ENCODE data around the gene MARCHF6.

DNA sequence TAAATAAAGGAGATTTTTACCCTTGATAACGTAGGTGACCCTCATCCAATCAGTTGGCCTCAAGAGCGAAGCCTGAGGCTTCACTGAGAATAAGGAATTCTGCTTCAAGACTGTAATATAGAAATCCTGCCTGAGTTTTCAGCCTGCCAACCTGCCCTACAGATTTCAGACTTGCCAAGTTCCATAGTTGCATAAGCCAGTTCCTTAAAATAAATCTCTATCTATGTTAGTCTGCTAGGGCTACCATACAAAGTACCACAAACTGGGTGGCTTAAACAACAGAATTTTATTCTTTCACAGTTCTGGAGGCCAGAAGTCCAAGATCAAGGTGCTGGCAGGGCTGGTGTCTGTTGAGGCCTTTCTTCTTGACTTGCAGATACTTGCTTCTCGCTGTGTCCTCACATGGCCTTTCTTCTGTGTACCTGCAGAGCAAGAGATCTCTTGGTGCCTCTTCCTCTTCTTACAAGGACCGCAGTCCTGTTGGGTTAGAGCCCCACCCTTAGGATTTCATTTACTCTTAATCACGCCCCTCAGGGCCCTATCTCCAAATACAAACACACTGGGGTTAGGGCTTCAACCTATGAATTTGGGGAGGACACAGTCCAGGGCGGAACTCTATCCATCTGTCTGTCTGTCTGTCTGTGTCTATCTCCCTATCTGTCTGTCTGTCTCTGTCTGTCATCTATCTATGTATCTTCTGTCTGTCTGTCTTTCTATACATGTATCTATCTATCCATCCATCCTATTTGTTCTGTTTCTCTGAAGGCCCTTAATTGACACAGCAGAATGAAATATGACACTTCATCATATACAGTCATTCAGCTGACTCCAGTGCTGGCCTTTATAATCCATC, 28.8 kb upstream of the MARCHF6 start:
- TF ChIP-seq POLR2AphosphoS5 (IDR thresholded peaks at IDR 0.05; ENCODE audit: low read depth, low read length): no peak
- TF ChIP-seq RNF2 (IDR thresholded peaks at IDR 0.05; ENCODE audit: borderline replicate concordance, low read depth, low read length, missing control alignments, poor library complexity, severe bottlenecking): no peak
- TF ChIP-seq TEAD4 (IDR thresholded peaks at IDR 0.05; ENCODE audit: low read depth, low read length): no peak
- TF ChIP-seq, protein P1, sequence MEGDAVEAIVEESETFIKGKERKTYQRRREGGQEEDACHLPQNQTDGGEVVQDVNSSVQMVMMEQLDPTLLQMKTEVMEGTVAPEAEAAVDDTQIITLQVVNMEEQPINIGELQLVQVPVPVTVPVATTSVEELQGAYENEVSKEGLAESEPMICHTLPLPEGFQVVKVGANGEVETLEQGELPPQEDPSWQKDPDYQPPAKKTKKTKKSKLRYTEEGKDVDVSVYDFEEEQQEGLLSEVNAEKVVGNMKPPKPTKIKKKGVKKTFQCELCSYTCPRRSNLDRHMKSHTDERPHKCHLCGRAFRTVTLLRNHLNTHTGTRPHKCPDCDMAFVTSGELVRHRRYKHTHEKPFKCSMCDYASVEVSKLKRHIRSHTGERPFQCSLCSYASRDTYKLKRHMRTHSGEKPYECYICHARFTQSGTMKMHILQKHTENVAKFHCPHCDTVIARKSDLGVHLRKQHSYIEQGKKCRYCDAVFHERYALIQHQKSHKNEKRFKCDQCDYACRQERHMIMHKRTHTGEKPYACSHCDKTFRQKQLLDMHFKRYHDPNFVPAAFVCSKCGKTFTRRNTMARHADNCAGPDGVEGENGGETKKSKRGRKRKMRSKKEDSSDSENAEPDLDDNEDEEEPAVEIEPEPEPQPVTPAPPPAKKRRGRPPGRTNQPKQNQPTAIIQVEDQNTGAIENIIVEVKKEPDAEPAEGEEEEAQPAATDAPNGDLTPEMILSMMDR (IDR thresholded peaks at IDR 0.05; ENCODE audit: control extremely low read depth in 1 of 3, insufficient read depth in 1 of 3, low read depth in 1 of 3, low read length in 3 of 3): no peak
- TF ChIP-seq RBBP5 (IDR thresholded peaks at IDR 0.05; ENCODE audit: borderline replicate concordance, low read depth, low read length): no peak
- no peak for TF ChIP-seq ZNF274 (IDR thresholded peaks at IDR 0.05; ENCODE audit: borderline replicate concordance, extremely low read depth, low read length)
- TF ChIP-seq CBX5 (IDR thresholded peaks at IDR 0.05; ENCODE audit: low read depth, low read length): no peak
- no peak for TF ChIP-seq BCL11A (IDR thresholded peaks at IDR 0.05; ENCODE audit: low read depth in 2 of 2, low read length in 2 of 2)

Data from H1 (cell line).